HepG2 (cell line): ENCODE results near the gene RNASE1. TPM values are rescaled to one million over a fixed set of nuclear protein-coding genes. Genes with fewer than 3 reads are reported as not detected.

Experiments used
- ATAC-seq: fragments of 200-7000 bp; cut with Tn5 transposase; 3 replicates; pipeline ENCODE4 v1.9.1; 2020; ENCODE audit warnings: mild to moderate bottlenecking, moderate library complexity
- BruUV-seq: library from RNA; stranded (reverse); fragments of 400-500 nt; replicated peaks from 2 replicates; lab custom pipeline; 2021; lab: Mats Ljungman, UMichigan
- CTCF ChIA-PET: fragments of 300-600 bp; formaldehyde crosslinking; extraction: SDS; loops from one replicate; lab custom pipeline; 2021; ENCODE audit warnings: low total read pairs, inconsistent platforms, low intra/inter-chr PET ratio; lab: Yijun Ruan, JAX
- POLR2A ChIA-PET: fragments of 350-600 bp; sonication (Branson Sonifier 250); formaldehyde crosslinking; loops from one replicate; lab custom pipeline; 2020; ENCODE audit warnings: antibody characterized with exemption, inconsistent platforms; lab: Yijun Ruan, JAX
- DNase-seq: peaks from one replicate; pipeline ENCODE4 v3.0.0-alpha.2; 2015; ENCODE audit warnings: low spot score
- FAIRE-seq: peaks from 3 replicates; lab custom pipeline; 2011; peaks lifted over from hg19 to GRCh38; lab: Jason Lieb, UNC
- H2AFZ ChIP-seq: one replicate; pipeline ENCODE4 v1.6.1; 2011; ENCODE audit warnings: low read length, inconsistent platforms
- H3K27ac ChIP-seq: fragments of 300-600 bp; 3 replicates; pipeline ENCODE4 v1.8.0; 2011; ENCODE audit warnings: mixed run types, mild to moderate bottlenecking, mixed read lengths, low read length, inconsistent platforms; ENCODE audit not compliant: insufficient read depth; ENCODE audit errors: extremely low read length
- H3K27me3 ChIP-seq, 2 experiments: fragments of 200-600 bp in 1 of 2; 2 replicates in 1 of 2; 3 replicates in 1 of 2; pipeline versions ENCODE4 v1.6.0 to v1.8.0; 2011; ENCODE audit warnings: low read length in 2 of 2, mild to moderate bottlenecking in 2 of 2, moderate library complexity in 2 of 2, inconsistent platforms in 1 of 2; ENCODE audit not compliant: insufficient read depth in 2 of 2, control insufficient read depth in 1 of 2
- H3K36me3 ChIP-seq, 2 experiments: fragments of 200-600 bp in 1 of 2; replicated peaks in 1 of 2; 2 replicates in 1 of 2; 3 replicates in 1 of 2; pipeline versions ENCODE4 v1.5.1 to v1.8.0; 2011; ENCODE audit warnings: low read length in 2 of 2, inconsistent platforms in 1 of 2; ENCODE audit not compliant: insufficient read depth in 2 of 2, control insufficient read depth in 1 of 2
- H3K4me1 ChIP-seq: 2 replicates; pipeline ENCODE4 v1.5.1; 2012; ENCODE audit warnings: low read length, inconsistent platforms; ENCODE audit not compliant: insufficient read depth
- H3K4me2 ChIP-seq: 2 replicates; pipeline ENCODE4 v1.6.0; 2011; ENCODE audit warnings: low read depth, low read length, inconsistent platforms
- H3K4me3 ChIP-seq, 3 experiments: fragments of 200-600 bp in 1 of 3; sonication (generic), shearing (Covaris generic) in 1 of 3; replicated peaks in 1 of 3; 2 replicates each; pipeline ENCODE4 v1.5.1; 2011 to 2016; ENCODE audit warnings: low read length in 3 of 3, inconsistent platforms in 2 of 3, low read depth in 2 of 3, mild to moderate bottlenecking in 2 of 3, control low read depth in 1 of 3, mixed read lengths in 1 of 3; ENCODE audit not compliant: insufficient read depth in 1 of 3
- H3K79me2 ChIP-seq: one replicate; pipeline ENCODE4 v1.6.1; 2011; ENCODE audit warnings: low read length, inconsistent platforms; ENCODE audit not compliant: insufficient read depth
- H3K9ac ChIP-seq: 2 replicates; pipeline ENCODE4 v1.6.0; 2011; ENCODE audit warnings: mild to moderate bottlenecking, low read depth, low read length, inconsistent platforms; ENCODE audit not compliant: insufficient read depth
- H3K9me3 ChIP-seq: 2 replicates; pipeline ENCODE4 v1.5.1; 2012; ENCODE audit warnings: mild to moderate bottlenecking, low read length
- H4K20me1 ChIP-seq: 2 replicates; pipeline ENCODE4 v1.6.0; 2011; ENCODE audit warnings: inconsistent platforms, mild to moderate bottlenecking, low read length, moderate library complexity; ENCODE audit not compliant: insufficient read depth
- CREB1 ChIP-seq, 2 experiments: fragments of 450-650 bp in 1 of 2; IDR thresholded peaks; 2 replicates each; pipeline ENCODE4 v1.6.1; 2016 to 2017; ENCODE audit warnings: control low read depth in 1 of 2, mild to moderate bottlenecking in 1 of 2, missing compliant biosample characterization in 1 of 2, missing genetic modification characterization in 1 of 2
- EHMT2 ChIP-seq: fragments of 200-600 bp; sonication (generic); IDR thresholded peaks from 2 replicates; pipeline ENCODE4 v1.7.0; 2017; ENCODE audit warnings: antibody characterized with exemption, low read depth, low read length, borderline replicate concordance
- GABPB1 ChIP-seq: IDR thresholded peaks from 2 replicates; pipeline ENCODE4 v1.6.1; 2016; ENCODE audit warnings: mild to moderate bottlenecking, missing genetic modification reagents, moderate library complexity, missing compliant biosample characterization
- HMGA1 ChIP-seq: sonication (generic); formaldehyde crosslinking; conservative IDR thresholded peaks from 2 replicates; pipeline ENCODE4 v1.4.0; 2020; ENCODE audit warnings: missing genetic modification reagents
- NFIC ChIP-seq: IDR thresholded peaks from 2 replicates; pipeline ENCODE4 v1.6.1; 2012; ENCODE audit warnings: mild to moderate bottlenecking, low read length, inconsistent platforms
- PPARG ChIP-seq: conservative IDR thresholded peaks from 2 replicates; pipeline ENCODE4 v1.6.1; 2016; ENCODE audit warnings: missing biosample characterization, missing genetic modification reagents
- SIX4 ChIP-seq: sonication (generic); formaldehyde crosslinking; IDR thresholded peaks from 2 replicates; pipeline ENCODE4 v1.4.0; 2020; ENCODE audit warnings: missing genetic modification reagents
- SNRNP70 ChIP-seq: fragments of 200-400 bp; formaldehyde crosslinking; IDR thresholded peaks from 2 replicates; pipeline ENCODE4 v1.6.1; 2017; ENCODE audit warnings: mild to moderate bottlenecking, low read depth, low read length, moderate library complexity
- ZNF501 ChIP-seq: sonication (generic); formaldehyde crosslinking; IDR thresholded peaks from 2 replicates; pipeline ENCODE4 v1.5.1; 2020; ENCODE audit warnings: mild to moderate bottlenecking, moderate library complexity, missing genetic modification reagents
- ZSCAN22 ChIP-seq: sonication (generic); formaldehyde crosslinking; IDR thresholded peaks from 2 replicates; pipeline ENCODE4 v1.4.0; 2020; ENCODE audit warnings: mild to moderate bottlenecking, missing genetic modification reagents
- WGBS: methylation state at CpG from one replicate; pipeline ENCODE4 v1.1.6; 2017; ENCODE audit warnings: low lambda C conversion rate; 5-methylcytosine and 5-hydroxymethylcytosine counted together
- in situ Hi-C: cut with HindIII; loops from 2 replicates; pipeline ENCODE4 v1.10.0; 2017; ENCODE audit warnings: low pct_unique_long_range_greater_than_20kb; ENCODE audit not compliant: extremely low pct_ligation_motif_present
- intact Hi-C: fragments of 100-400 bp; cut with micrococcal nuclease; formaldehyde crosslinking; loops from one replicate; pipeline ENCODE4 v1.10.0; 2022; ENCODE audit not compliant: unreplicated experiment
- polyA plus RNA-seq, 8 experiments: library from polyadenylated mRNA; depleted of rRNA in 3 of 8; stranded (reverse) in 7 of 8; unstranded in 1 of 8; fragments of >200 nt; fragmentation: Illumina TruSeq in 4 of 8; extraction: Trizol in 4 of 8; gene quantifications; 2 replicates each; pipeline versions ENCODE4 v1.2.1 to v1.2.3, GENCODE V29; 2011 to 2016; ENCODE audit warnings: low read depth in 4 of 8, missing spikeins in 1 of 8, mixed read lengths in 1 of 8; ENCODE audit not compliant: insufficient read depth in 1 of 8
- total RNA-seq, 5 experiments: library from RNA; depleted of rRNA; stranded (reverse); fragments of >200 nt; fragmentation: Illumina TruSeq; extraction: Trizol; gene quantifications; 2 replicates each; pipeline ENCODE4 v1.2.3, GENCODE V29; 2016; ENCODE audit warnings: low read depth in 1 of 5
- TF ChIP-seq, protein P1 (sequence below): sonication (generic); formaldehyde crosslinking; IDR thresholded peaks from 2 replicates; pipeline ENCODE4 v1.5.1; 2020; ENCODE audit warnings: mild to moderate bottlenecking, moderate library complexity, missing genetic modification reagents
- TF ChIP-seq, protein P2 (sequence below): sonication (generic); formaldehyde crosslinking; IDR thresholded peaks from 2 replicates; pipeline ENCODE4 v1.8.1; 2022; ENCODE audit warnings: low read depth, mild to moderate bottlenecking, missing genetic modification reagents

The RNASE1 gene
- total and polyA plus RNA-seq, 2 of the 13 experiments (the other 11 are each of a cell fraction or from before 2014, with no cell fraction given): not detected

DNA sequence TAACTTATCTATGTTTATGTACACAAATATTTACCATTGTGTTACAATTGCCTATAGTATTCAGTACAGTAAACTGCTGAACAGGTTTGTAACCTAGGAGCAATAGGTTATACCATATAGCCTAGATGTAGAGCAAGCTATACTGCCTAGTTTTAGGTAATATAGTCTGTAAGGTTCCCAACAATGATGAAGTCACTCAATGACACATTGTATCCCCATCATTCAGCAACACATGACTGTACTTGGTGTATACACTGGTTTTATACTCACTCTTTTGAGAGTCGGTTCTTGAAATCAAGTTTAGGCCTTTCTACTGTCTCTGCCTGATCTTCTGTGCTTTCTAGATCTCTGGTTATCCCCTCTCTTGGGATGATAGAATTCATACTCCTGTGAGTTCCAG lies 5.5 kb downstream of the RNASE1 start:
- Histone ChIP-seq H3K4me3 (no peak overlapping the region), H2AFZ (no peak overlapping the region), H3K9ac (no peak overlapping the region), H3K9me3 (no peaks in the 10 kb centered on the region), H4K20me1 (no peaks in the 10 kb centered on the region), H3K4me2 (no peak overlapping the region), H3K36me3 (no peaks in the 10 kb centered on the region), H3K27me3 (peaks cover 2 to 9% of the 10 kb centered on the region in 2 experiments; a peak in 3 of 5 replicates), H3K4me1 (peaks cover 15% of the 10 kb centered on the region), H3K79me2 (no peaks in the 10 kb centered on the region), H3K27ac (no peak overlapping the region)
- 33% methylated on average over 1 of the region's 1 CpG for WGBS
- no peak for ATAC-seq
- no TSS peak for BruUV-seq
- CTCF ChIA-PET: no interaction called here
- POLR2A ChIA-PET: no interaction called here
- in situ Hi-C loops (no loop called here), intact Hi-C loops (no loop called here)
- TF ChIP-seq SNRNP70: no peak
- TF ChIP-seq SIX4 (CRISPR knock-in tag): no peak
- TF ChIP-seq ZNF501 (CRISPR knock-in tag): no peak
- TF ChIP-seq NFIC: no peak
- TF ChIP-seq EHMT2: no peak
- no peak for TF ChIP-seq CREB1 (IDR thresholded peaks at IDR 0.05)
- TF ChIP-seq CREB1 (CRISPR knock-in tag; IDR thresholded peaks at IDR 0.05): no peak
- no peak for TF ChIP-seq GABPB1 (CRISPR knock-in tag)
- TF ChIP-seq, protein P1, sequence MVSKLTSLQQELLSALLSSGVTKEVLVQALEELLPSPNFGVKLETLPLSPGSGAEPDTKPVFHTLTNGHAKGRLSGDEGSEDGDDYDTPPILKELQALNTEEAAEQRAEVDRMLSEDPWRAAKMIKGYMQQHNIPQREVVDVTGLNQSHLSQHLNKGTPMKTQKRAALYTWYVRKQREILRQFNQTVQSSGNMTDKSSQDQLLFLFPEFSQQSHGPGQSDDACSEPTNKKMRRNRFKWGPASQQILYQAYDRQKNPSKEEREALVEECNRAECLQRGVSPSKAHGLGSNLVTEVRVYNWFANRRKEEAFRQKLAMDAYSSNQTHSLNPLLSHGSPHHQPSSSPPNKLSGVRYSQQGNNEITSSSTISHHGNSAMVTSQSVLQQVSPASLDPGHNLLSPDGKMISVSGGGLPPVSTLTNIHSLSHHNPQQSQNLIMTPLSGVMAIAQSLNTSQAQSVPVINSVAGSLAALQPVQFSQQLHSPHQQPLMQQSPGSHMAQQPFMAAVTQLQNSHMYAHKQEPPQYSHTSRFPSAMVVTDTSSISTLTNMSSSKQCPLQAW (CRISPR knock-in tag): no peak
- TF ChIP-seq ZSCAN22: no peak
- TF ChIP-seq, protein P2, sequence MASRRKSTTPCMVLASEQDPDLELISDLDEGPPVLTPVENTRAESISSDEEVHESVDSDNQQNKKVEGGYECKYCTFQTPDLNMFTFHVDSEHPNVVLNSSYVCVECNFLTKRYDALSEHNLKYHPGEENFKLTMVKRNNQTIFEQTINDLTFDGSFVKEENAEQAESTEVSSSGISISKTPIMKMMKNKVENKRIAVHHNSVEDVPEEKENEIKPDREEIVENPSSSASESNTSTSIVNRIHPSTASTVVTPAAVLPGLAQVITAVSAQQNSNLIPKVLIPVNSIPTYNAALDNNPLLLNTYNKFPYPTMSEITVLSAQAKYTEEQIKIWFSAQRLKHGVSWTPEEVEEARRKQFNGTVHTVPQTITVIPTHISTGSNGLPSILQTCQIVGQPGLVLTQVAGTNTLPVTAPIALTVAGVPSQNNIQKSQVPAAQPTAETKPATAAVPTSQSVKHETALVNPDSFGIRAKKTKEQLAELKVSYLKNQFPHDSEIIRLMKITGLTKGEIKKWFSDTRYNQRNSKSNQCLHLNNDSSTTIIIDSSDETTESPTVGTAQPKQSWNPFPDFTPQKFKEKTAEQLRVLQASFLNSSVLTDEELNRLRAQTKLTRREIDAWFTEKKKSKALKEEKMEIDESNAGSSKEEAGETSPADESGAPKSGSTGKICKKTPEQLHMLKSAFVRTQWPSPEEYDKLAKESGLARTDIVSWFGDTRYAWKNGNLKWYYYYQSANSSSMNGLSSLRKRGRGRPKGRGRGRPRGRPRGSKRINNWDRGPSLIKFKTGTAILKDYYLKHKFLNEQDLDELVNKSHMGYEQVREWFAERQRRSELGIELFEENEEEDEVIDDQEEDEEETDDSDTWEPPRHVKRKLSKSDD: no peak
- no peak for TF ChIP-seq PPARG
- no peak for TF ChIP-seq HMGA1
- no peak for FAIRE-seq
- no peak for DNase-seq
